Endodermal cell (in vitro differentiated cells): Measurements from ENCODE around the gene SH3PXD2A. TPM values are rescaled to one million over a fixed set of nuclear protein-coding genes. Genes with fewer than 3 reads are reported as not detected.
A peak's percentile ranks its signal among the peaks of the same experiment; 100 is the strongest.

ENCODE experiments used
- DNase-seq: peaks from one replicate; pipeline ENCODE4 v3.0.0-alpha.2; 2017
- H3K27ac ChIP-seq: 2 replicates; pipeline ENCODE4 v1.5.1; 2013; ENCODE audit warnings: mild to moderate bottlenecking, low read depth, low read length, moderate library complexity
- H3K27me3 ChIP-seq: 2 replicates; pipeline ENCODE4 v1.6.1; 2013; ENCODE audit warnings: mild to moderate bottlenecking, low read length, moderate library complexity; ENCODE audit not compliant: insufficient read depth, control insufficient read depth, poor library complexity, severe bottlenecking
- H3K36me3 ChIP-seq: 2 replicates; pipeline ENCODE4 v1.7.0; 2013; ENCODE audit warnings: mild to moderate bottlenecking, low read length, moderate library complexity; ENCODE audit not compliant: control insufficient read depth, insufficient read depth
- H3K4me1 ChIP-seq: one replicate; pipeline ENCODE4 v1.7.0; 2013; ENCODE audit warnings: low read length; ENCODE audit not compliant: control insufficient read depth, insufficient read depth
- H3K4me3 ChIP-seq: 2 replicates; pipeline ENCODE4 v1.5.1; 2013; ENCODE audit warnings: mild to moderate bottlenecking, low read length, moderate library complexity
- H3K9ac ChIP-seq: 2 replicates; pipeline ENCODE4 v1.6.1; 2013; ENCODE audit warnings: mild to moderate bottlenecking, low read length, moderate library complexity; ENCODE audit not compliant: poor library complexity, severe bottlenecking; ENCODE audit errors: extremely low read depth
- H3K9me3 ChIP-seq: 2 replicates; pipeline ENCODE4 v1.6.1; 2013; ENCODE audit warnings: mild to moderate bottlenecking, low read length, moderate library complexity; ENCODE audit not compliant: control insufficient read depth
- H3K27ac Mint-ChIP-seq: 2 replicates; pipeline ENCODE4 v1.8.0; 2020; ENCODE audit warnings: mixed read lengths
- H3K27me3 Mint-ChIP-seq: 2 replicates; pipeline ENCODE4 v1.8.0; 2021; ENCODE audit warnings: mild to moderate bottlenecking, mixed read lengths; ENCODE audit not compliant: insufficient read depth
- H3K36me3 Mint-ChIP-seq: 2 replicates; pipeline ENCODE4 v1.8.0; 2020; ENCODE audit warnings: low read depth, mixed read lengths
- H3K4me1 Mint-ChIP-seq: 2 replicates; pipeline ENCODE4 v1.8.0; 2020; ENCODE audit warnings: mixed read lengths
- H3K4me3 Mint-ChIP-seq: 2 replicates; pipeline ENCODE4 v1.8.0; 2020; ENCODE audit warnings: mild to moderate bottlenecking, moderate library complexity, mixed read lengths
- H3K9me3 Mint-ChIP-seq: 2 replicates; pipeline ENCODE4 v1.8.0; 2020; ENCODE audit warnings: mild to moderate bottlenecking, mixed read lengths
- WGBS, 2 experiments: methylation state at CpG; one replicate each; pipeline versions ENCODE4 v1.1.5 to v1.1.7; 2013; ENCODE audit warnings: missing lambda C conversion rate in 2 of 2, mixed read lengths in 1 of 2; ENCODE audit not compliant: insufficient coverage in 1 of 2, insufficient read length in 1 of 2; 5-methylcytosine and 5-hydroxymethylcytosine counted together
- total RNA-seq, 2 donors: library from RNA; stranded (reverse); fragmentation: NEBNext Ultra II Directional in 1 of 2; extraction: Animal tissue kit (Norgen Biotek cat#: 25700) in 1 of 2; gene quantifications; 2 replicates in 1 of 2; 3 replicates in 1 of 2; pipeline ENCODE4 v1.2.1, GENCODE V29; 2021
- TF ChIP-seq, protein P1 (sequence below): fragments of 200-600 bp; sonication (generic); conservative IDR thresholded peaks from 2 replicates; pipeline ENCODE4 v1.5.0; 2021; ENCODE audit warnings: antibody characterized with exemption, mild to moderate bottlenecking

Gene SH3PXD2A
- total RNA-seq, 2 donors from 2014 or later = 15.7 to 22.6 TPM

DNA sequence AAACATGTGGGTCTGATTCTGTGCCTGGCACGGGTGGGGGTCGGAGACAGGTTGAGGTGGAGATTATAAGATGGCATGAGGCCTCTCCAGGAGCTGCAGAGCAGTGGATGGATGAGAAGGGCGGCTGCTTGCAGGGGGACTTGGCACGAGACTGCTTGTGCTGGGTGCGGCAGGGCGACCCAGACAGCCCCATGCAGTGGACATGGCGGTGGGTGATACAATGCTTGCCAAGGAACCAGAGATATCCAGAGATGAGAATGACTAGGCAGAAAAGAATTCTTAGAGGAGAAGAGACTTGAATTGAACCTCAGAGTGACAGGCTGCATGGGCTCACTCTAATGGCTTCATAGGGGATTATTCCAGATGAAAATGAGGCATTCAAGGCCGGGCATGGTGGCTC lies 216.4 kb downstream of the SH3PXD2A start:
- Histone ChIP-seq H3K27ac (no peak overlapping the region), H3K9ac (no peak overlapping the region), H3K9me3 (no peaks in the 10 kb centered on the region), H3K4me1 (no peaks in the 10 kb centered on the region), H3K36me3 (no peaks in the 10 kb centered on the region), H3K27me3 (no peaks in the 10 kb centered on the region), H3K4me3 (no peak overlapping the region)
- Mint-ChIP-seq H3K4me3 (no peak overlapping the region), H3K9me3 (no peaks in the 10 kb centered on the region), H3K27ac (peak overlapping the region; percentile 56), H3K27me3 (no peaks in the 10 kb centered on the region), H3K4me1 (peaks cover 19% of the 10 kb centered on the region), H3K36me3 (peaks cover under 1% of the 10 kb centered on the region)
- WGBS, 2 experiments = 84 to 94% methylated on average over 4 to 8 of the region's 8 CpGs
- no peak for DNase-seq
- TF ChIP-seq, protein P1, sequence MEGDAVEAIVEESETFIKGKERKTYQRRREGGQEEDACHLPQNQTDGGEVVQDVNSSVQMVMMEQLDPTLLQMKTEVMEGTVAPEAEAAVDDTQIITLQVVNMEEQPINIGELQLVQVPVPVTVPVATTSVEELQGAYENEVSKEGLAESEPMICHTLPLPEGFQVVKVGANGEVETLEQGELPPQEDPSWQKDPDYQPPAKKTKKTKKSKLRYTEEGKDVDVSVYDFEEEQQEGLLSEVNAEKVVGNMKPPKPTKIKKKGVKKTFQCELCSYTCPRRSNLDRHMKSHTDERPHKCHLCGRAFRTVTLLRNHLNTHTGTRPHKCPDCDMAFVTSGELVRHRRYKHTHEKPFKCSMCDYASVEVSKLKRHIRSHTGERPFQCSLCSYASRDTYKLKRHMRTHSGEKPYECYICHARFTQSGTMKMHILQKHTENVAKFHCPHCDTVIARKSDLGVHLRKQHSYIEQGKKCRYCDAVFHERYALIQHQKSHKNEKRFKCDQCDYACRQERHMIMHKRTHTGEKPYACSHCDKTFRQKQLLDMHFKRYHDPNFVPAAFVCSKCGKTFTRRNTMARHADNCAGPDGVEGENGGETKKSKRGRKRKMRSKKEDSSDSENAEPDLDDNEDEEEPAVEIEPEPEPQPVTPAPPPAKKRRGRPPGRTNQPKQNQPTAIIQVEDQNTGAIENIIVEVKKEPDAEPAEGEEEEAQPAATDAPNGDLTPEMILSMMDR = no peak

DNA sequence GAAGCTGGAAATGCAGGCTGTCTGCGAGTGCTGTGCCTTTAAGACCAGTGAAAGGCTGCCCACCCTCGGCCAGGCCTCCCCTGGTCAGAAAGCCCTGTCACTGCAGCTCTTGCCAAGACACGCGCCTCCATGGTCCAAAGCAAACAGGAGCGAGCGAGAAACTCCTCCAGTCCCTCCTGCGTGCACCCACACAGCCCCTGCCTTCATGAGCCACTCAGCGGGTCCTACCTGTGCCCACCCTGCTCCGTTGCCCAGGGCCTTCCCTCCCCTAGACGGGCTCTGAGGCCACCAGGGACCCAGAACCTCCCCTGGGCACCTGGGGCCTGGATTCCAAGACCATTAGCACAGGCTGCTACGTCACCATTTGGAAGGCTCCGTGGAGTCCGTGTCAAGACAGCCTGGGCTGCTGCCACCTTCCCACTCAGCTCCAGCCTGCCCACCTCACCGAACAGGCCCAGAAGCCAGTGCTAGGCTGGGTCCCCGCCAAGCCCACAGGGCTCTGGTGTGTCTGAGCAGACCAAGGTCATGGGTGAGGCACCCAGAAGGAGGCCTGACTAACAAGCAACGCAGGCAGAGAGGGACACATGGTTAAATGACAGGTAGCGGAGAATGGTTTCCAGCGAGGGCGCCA lies 217.3 kb downstream of the SH3PXD2A start:
- Histone ChIP-seq H3K4me1 (no peaks in the 10 kb centered on the region), H3K27ac (no peak overlapping the region), H3K9me3 (no peaks in the 10 kb centered on the region), H3K36me3 (no peaks in the 10 kb centered on the region), H3K9ac (no peak overlapping the region), H3K27me3 (no peaks in the 10 kb centered on the region), H3K4me3 (no peak overlapping the region)
- Mint-ChIP-seq H3K4me3 (no peak overlapping the region), H3K36me3 (peaks cover 4% of the 10 kb centered on the region), H3K27ac (peak overlapping the region; percentile 30), H3K4me1 (peaks cover 19% of the 10 kb centered on the region), H3K9me3 (no peaks in the 10 kb centered on the region), H3K27me3 (no peaks in the 10 kb centered on the region)
- no peak for DNase-seq
- TF ChIP-seq, protein P1 = no peak
- 88 to 91% methylated on average over 11 to 19 of the region's 19 CpGs for WGBS, 2 experiments

- Histone ChIP-seq H3K9ac (no peak overlapping the region), H3K27ac (peak overlapping the region; percentile 38), H3K36me3 (no peaks in the 10 kb centered on the region), H3K4me1 (no peaks in the 10 kb centered on the region), H3K4me3 (no peak overlapping the region), H3K9me3 (no peaks in the 10 kb centered on the region), H3K27me3 (no peaks in the 10 kb centered on the region)
- Mint-ChIP-seq H3K4me1 (peaks cover 19% of the 10 kb centered on the region), H3K27me3 (no peaks in the 10 kb centered on the region), H3K4me3 (no peak overlapping the region), H3K27ac (peak overlapping the region; percentile 82), H3K9me3 (no peaks in the 10 kb centered on the region), H3K36me3 (peaks cover 7% of the 10 kb centered on the region)
- 93 to 95% methylated on average over 10 of the region's 10 CpGs for WGBS, 2 experiments
- TF ChIP-seq, protein P1 = no peak
- no peak for DNase-seq
These were observed 218.4 kb downstream of the SH3PXD2A start for GRCh38 chr10:103637011-103637410.
